NCI-H82 (cell line): ENCODE measurements around the gene PUSL1.

ENCODE experiments used
- DNase-seq: peaks from one replicate; lab custom pipeline; 2025; lab: John Stamatoyannopoulos, UW

PUSL1 gene

DNA sequence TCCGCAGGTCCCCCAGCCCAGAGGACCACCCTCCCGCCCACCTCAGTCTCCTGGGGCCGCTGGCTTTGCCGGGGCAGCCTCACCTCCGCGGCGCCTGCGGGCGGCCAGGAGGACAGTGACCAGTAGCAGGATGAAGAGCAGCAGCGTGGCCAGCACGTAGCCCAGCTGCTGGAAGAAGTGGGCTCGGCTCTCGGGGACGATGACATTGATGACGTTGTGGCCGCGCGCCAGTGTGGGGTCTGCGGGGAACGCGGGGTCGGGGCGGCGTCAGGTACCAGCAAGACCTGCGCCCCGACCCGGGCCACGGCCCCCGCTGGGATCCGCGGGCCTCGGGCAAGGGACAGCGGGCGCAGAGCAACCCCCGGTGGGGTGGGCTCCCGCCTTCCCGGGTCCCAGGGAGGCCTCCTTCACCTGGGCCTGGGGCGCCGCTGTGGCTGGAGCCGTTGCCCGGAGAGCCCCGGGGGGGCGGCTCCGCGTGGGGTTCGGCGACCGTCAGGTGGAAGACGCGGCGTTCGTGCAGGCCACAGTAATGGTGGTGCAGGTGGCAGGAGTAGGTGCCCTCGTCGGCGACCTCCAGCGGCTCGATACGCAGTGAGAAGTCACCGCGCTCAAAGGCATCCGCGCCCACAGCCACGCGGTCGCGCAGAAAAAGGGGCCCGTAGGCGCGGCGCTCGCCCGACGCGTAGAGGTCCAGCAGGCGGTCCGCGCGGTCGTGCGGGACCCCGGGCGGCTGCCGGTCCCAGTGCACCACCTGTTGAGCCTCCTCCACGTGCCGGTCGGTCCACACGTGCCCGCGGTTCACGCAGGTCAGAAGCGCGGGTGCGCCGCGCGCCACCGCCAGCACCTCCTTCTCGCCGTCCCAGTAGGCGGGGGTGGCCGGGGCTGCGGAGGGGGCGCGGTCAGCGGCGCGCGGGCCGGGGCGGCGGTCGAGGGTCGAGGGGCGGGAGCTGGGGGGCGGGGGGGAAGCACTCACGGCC lies 46.2 kb downstream of the PUSL1 start:
- no peak for DNase-seq

DNA sequence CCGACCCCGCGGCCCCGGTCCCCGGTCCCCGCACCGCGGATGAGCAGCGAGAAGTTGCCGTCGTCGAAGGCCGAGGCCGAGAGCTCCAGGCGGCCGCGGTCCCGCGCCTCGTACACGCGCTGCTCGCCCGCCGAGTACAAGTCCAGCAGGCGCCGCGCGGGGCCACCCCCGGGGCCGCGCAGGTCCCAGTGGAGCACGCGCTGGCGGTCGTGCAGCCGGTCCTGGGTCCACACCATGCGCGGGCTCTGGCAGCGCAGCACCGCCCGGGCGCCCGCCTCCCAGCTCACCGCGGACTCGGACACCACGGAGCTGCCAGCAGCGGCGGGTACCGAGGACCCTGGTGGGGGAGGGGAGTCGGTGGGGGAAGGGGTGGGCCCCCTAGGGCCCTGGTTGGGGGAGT lies 47.0 kb downstream of the PUSL1 start:
- no peak for DNase-seq

DNA sequence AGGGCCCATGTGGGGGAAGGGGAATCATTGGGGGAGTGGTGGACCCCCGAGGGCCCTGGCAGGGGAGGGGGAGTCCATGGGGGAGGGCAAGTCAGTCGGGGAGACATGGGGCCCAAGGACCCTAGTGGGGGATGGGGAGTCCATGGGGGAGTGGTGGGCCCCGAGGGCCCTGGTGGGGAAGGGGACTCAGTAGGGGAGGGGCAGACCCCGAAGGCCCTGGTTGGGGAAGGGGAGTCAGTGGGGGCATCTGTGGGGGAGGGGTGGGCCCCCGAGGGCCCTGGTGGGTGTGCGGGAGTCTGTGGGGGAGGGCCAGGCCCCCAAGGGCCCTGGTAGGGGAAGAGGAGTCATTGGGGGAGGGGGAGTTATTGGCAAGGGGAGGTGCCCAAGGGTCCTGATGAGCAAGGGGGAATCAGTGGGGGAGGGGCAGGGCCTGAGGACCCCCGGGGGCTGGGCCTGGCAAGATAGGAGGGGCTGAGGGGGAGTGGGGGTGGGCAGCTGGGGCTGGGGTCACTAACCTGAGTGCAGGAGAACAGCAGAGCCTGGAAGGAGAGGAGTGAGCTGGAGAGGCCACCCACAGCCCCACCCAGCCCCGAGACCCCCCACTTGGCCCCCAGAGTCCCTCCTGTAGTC lies 47.9 kb downstream of the PUSL1 start:
- DNase-seq: peak; percentile 47

DNA sequence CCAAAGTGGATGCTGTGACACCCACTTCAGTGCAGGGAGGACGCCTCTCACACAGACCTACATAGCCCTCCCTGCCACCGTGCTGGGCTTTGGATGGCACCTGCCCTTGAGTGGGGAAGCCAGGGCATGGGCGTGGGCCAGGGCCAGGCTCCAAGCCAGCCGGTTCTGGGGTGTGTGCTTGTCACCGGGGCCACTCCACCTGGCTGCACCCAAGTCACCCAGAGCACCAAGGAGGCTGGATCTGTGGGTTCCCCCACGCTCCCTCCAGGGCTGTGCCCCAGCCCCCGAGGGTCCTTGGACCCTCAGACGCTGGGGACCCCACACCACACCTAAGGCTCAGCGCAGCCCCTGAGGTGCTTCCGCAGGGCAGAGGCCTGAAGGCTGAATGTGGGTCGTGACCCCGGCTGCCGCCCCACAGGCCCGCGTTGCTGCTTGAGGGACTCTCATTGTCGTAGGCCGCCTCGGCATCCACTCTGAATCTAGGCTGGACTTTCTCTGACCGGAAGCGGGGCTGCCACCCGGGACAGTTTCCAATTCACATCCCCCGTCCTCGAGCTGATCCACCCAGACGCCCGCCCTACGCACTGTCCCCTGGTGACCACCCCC lies 48.5 kb downstream of the PUSL1 start:
- no peak for DNase-seq

DNA sequence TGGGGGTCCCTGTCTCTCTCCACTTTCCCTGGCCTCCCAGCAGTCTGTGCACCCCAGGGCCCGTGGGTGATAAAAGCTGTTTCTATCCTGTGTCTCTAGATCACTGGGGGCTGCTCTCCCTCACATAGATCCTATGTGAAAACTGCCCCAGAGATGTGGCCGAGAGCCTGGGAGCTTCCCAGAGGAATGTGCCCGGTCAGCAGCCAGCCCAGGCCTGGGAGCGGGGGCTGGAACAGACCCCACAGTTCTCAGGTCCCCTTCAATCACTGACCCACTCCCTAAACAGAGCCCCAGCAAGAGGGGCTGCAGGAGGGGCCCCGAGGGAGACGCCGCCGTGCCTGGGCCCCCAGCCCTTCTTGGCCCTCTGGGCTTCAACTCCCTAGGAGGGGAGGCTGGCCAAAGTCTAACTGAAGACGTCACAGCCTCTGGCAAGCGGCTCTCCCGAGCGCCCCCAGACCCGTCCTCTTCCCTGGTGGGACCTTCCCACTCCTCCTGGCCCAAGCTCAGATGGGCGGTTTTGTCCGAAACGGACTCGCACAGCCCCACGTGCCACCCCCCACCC lies 49.6 kb downstream of the PUSL1 start:
- DNase-seq: peak; percentile 67

DNA sequence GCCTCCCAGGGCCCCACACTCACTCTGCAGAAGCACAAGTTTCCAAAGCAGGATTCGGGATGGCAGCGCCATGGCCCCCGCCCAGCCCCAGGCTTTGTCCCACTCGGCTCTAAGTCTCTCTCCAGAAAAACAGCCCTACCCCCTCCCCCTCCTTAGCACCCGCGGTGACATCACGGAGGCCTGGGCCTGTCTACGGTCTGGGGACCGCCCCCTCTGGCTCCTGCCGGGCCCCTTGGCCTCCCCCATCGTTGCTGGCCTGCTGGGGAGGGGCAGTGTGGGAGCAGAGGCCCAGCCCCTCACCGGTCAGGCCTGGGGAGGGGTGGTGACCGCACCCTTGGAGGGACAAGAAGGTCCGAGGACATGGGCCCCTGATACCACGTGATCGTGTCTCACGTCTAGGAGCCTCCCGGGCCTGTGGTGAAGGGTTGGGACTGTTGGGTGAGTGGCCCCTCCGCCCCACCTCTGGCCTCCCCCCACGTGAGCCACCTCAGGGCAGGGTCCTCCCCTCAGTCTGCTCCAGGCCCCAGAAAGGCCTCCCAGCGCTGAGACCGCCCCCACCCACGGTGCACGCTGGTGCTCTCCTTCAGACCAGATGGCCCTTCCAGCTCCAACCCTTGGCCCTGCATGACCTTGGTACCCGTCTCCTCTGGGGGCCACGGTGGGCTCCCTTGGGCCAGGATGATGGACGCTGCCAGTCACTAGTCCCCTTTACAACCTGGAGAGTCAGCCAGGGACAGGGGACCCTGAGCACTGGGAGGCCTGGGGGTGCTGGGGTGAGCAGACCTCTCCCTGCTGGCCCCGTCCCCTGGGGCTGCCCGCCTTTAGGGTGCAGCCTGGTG lies 50.3 kb downstream of the PUSL1 start, which contains the start of gene MXRA8:
Gene MXRA8, minus strand, starts transcription at position 123 of the 839 bp plus-strand sequence. Its CDS starts 51 bp downstream, at position 72.
- DNase-seq: peak; percentile 96

DNA sequence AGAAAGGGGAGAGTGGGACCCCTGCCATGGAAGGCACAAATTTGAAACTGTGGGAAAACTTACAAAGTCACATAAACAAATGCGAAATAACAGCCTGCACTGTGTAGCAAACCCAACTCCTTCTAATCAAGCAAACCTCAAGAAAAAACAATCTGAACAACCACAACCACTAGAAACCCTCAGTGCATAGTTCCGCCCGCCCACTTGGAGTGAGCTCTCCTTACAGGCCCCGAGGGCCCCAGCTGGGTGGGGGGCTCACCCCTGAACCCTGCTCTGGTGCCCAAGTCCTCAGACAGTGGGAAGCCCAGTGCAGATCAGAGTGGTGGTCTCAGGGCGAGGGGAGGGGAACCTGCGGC lies 50.9 kb downstream of the PUSL1 start:
- DNase-seq: no peak

DNA sequence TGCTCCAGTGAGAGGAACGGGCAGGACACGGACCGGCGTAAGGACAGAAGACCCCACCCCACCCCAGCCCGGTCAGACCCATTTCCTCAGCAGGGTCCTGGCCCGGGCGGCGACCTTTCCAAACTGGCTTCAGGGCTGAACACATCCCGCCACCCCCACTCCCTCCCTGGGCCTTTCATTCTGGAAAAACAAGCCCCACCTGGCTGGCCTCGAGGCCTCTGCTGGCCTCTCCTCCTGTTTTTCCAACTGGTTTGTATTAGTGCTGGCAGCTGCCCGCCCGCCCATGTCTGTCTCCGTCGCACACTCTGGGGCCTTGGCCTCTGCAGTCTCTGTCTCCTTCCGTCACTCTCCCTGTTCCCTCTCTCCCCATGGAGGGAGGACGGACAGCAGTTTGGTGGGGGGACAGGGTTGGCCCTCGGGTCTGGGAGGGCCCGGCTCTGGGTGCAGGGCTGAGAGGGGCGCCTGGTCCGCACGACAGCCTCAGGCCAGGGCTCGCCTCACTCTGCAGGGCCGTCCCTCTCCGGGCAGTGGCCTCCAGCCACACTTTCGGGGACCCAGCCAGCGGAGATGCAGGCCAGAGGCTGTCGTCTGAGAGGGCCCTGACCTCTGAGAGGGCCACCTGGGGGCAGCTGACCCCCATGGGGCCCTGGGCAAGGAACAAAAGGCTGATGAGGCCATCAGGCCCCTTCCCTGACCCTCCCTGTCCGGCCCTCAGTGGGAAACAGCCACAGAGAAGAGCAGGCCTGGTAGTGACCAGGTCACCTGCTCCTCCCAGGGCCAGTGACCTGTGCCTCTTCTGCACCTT lies 51.5 kb downstream of the PUSL1 start:
- peak; percentile 41 for DNase-seq

DNA sequence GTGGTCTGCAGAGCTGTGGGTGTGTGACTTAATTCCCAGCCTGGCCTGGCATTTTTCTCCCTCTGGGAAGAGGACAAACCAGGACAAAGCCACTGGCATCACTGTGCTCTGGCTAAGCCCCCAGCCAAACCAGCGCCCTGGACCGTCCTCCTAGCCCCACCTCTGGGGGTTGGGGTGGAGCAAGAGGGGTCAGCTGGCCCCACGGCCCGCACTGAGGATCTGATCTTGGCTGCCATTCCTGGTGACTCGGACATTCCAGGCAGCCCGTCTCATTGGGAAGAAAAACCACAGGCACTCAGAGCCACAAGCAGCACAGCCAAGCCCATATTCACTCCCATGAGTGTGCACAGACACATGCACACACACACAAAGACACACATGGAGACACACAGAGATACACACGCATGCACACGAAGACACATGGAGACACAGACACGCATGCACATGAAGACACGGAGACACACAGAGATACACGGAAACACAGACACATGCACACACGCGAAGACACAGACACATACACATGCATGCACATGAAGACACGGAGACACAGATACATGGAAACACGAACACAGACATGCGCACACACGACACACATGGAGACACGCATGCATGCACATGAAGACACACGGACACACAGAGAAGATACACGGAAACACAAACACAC lies 52.2 kb downstream of the PUSL1 start:
- no peak for DNase-seq
